Fibroblast of mammary gland (primary cell): ENCODE data around the gene NR5A1.

ENCODE experiments used
- DNase-seq: peaks from one replicate; pipeline ENCODE4 v3.0.0-alpha.2; 2010; ENCODE audit warnings: low read depth
- H3K4me3 ChIP-seq: 2 replicates; pipeline ENCODE4 v1.5.1; 2011; ENCODE audit warnings: low read depth, mild to moderate bottlenecking, low read length, moderate library complexity; ENCODE audit not compliant: control insufficient read depth
- TF ChIP-seq, protein P1 (sequence below): conservative IDR thresholded peaks from 2 replicates; pipeline ENCODE4 v1.5.1; 2011; ENCODE audit warnings: low read depth, low read length, inconsistent platforms; ENCODE audit not compliant: control insufficient read depth, insufficient read depth

NR5A1 gene

DNA sequence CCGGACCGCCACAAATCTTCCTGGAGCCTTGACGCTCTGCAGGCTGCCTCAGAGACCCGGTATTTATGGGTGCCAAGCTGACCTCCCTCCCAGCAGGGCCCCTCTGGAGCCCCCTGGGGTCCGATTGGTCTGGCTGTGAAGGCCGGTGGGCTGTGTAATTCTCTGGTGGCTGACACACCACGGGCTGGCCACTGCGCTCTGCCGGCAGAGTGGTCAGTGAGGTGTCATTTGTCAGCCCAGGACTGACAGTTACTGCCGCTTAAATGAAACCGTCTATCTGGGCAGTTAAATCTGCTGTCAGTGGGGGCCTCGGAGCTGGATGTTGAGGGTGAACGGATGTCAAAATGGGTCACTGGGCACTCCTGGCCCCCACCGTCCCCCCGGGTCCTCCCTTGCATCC, 10.7 kb downstream of the NR5A1 start:
- no peak overlapping the region for H3K4me3 ChIP-seq
- TF ChIP-seq, protein P1, sequence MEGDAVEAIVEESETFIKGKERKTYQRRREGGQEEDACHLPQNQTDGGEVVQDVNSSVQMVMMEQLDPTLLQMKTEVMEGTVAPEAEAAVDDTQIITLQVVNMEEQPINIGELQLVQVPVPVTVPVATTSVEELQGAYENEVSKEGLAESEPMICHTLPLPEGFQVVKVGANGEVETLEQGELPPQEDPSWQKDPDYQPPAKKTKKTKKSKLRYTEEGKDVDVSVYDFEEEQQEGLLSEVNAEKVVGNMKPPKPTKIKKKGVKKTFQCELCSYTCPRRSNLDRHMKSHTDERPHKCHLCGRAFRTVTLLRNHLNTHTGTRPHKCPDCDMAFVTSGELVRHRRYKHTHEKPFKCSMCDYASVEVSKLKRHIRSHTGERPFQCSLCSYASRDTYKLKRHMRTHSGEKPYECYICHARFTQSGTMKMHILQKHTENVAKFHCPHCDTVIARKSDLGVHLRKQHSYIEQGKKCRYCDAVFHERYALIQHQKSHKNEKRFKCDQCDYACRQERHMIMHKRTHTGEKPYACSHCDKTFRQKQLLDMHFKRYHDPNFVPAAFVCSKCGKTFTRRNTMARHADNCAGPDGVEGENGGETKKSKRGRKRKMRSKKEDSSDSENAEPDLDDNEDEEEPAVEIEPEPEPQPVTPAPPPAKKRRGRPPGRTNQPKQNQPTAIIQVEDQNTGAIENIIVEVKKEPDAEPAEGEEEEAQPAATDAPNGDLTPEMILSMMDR: no peak
- DNase-seq: no peak

- TF ChIP-seq, protein P1: no peak
- no peak for DNase-seq
- H3K4me3 ChIP-seq: no peak overlapping the region
Observed at GRCh38 chr9:124496075-124496449, 11.1 kb downstream of the NR5A1 start.

DNA sequence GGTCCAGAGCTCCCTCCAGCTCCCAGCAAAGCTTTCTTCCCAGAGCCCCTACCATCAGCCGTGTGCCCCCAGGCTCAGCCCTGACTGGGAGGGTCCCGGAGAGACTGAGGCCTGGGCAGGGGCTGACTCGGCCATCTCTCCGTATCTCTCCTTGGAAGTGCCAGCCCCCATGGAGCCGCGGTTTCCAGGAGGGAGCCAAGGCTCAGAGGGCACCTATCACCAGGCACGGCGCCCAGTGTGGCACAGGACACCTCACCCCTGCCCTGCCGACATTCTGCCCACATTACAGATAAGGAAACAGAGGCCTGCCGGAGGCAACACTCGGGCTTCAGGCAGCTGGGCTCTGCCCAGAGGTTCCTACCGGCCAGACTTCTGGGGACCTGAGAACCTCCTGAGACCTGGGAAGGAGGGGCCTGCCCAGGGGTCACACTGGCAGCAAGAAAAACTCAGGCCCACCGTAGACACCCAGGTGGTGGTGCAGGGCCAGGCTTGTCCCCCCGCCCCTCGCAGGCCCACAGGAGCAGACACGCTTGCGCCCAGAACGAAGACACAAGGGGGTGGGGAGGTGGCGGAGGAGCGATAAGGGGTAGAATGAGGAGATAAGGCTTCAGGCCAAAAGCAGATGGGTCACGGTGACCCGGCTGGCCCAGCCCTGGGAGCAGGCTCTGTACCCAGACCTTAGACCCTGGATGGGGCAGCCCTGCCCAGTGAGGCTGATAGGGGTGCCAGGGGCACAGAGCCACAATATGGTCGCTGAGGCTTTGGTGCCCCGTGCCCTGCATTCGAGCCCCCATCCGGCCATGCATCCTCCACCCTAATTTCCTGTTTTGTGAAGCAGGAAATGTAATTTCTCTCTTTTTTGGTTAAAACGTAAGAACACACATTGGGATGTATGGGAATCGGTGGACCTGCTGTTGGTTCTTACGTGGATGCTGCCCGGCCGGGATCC, 11.8 kb downstream of the NR5A1 start:
- DNase-seq: no peak
- TF ChIP-seq, protein P1: no peak
- no peak overlapping the region for H3K4me3 ChIP-seq

DNA sequence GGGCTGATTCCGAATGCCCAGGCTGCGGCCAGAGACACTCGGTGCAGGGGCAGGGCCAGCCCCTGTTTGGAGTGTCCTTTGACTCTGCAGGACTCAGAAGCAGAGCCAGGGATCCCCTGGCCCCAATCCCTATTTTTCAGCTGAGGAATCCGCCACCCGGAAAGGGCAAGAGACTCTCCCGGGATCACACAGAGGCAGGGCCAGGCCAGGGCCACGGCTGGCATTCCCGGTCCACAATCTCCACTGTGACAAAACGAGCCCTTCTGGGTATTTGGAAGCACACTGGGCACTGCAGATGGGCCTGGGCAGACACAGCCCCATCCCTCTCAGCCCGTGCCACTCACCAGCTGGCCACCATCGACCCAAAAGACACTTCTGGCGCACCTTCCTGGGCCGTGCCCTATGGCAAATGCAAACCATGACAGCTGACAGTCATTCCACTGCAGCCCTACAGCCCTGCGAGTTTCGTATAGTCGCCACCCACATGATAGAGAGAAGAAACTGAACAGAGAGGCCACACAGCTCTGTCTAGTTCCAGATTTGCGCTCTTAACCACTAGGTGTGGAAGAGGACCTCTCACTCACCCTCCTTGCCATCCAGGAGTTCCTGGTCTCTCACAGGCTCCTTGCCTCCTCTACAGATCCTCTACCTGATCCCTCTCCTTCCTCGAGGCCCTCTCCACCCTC, 13.3 kb downstream of the NR5A1 start:
- no peak overlapping the region for H3K4me3 ChIP-seq
- no peak for DNase-seq
- TF ChIP-seq, protein P1: no peak

GRCh38 chr9:124493218-124493617, 14.0 kb downstream of the NR5A1 start:
- no peak for DNase-seq
- TF ChIP-seq, protein P1: no peak
- no peak overlapping the region for H3K4me3 ChIP-seq

DNA sequence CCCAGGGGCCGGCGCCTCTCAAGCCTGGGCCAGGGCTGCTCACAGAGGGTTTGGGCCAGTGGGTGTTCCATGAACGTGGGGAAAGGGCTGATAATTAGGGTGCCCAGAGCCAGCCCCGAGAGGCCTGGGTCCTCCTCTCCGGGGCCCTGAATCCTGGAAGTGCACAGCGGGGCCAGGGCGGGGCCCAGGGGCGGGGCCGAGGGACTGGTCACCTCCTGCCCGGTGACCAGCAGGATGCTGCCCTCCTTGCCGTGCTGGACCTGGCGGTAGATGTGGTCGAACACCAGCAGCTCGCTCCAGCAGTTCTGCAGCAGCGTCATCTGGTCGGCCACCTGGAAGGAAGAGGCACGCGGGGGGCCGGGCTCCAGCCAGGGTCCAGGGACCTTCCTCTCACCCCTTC, 14.4 kb downstream of the NR5A1 start:
- TF ChIP-seq, protein P1: no peak
- no peak for DNase-seq
- H3K4me3 ChIP-seq: no peak overlapping the region
